Thoracic aorta (tissue), 2 donors: ENCODE data around the gene ZNF14. TPM values are rescaled to one million over a fixed set of nuclear protein-coding genes. Genes with fewer than 3 reads are reported as not detected.

Experiments
- ATAC-seq: fragments of 150-250 bp; one replicate; pipeline ENCODE4 v1.8.0; 2017; ENCODE audit warnings: low read depth; ENCODE audit not compliant: insufficient number of reproducible peaks, low FRiP score
- DNase-seq: peaks from one replicate; pipeline ENCODE4 v3.0.0-alpha.2; 2020; ENCODE audit warnings: low spot score
- H3K27ac ChIP-seq, 2 donors: fragments of 200-600 bp; sonication (generic); 1 replicate in 1 of 2; 2 replicates in 1 of 2; pipeline ENCODE4 v1.5.1; 2016; ENCODE audit warnings: mild to moderate bottlenecking in 2 of 2, moderate library complexity in 2 of 2
- H3K27me3 ChIP-seq: fragments of 200-600 bp; sonication (generic); replicated peaks from 2 replicates; pipeline ENCODE4 v1.6.0; 2016; ENCODE audit warnings: mild to moderate bottlenecking; ENCODE audit not compliant: insufficient read depth
- H3K36me3 ChIP-seq: fragments of 200-600 bp; sonication (generic); one replicate; pipeline ENCODE4 v1.5.1; 2016
- H3K4me1 ChIP-seq, 2 donors: fragments of 200-600 bp; sonication (generic); 1 replicate in 1 of 2; 2 replicates in 1 of 2; pipeline versions ENCODE4 v1.5.1 to v1.6.0; 2016; ENCODE audit warnings: low read depth in 2 of 2, mild to moderate bottlenecking in 1 of 2; ENCODE audit not compliant: control insufficient read depth in 1 of 2
- H3K4me3 ChIP-seq: fragments of 200-600 bp; sonication (generic); 2 replicates; pipeline ENCODE4 v1.5.1; 2016; ENCODE audit warnings: mild to moderate bottlenecking
- H3K9me3 ChIP-seq: fragments of 200-600 bp; sonication (generic); 2 replicates; pipeline ENCODE4 v1.5.1; 2016
- CTCF ChIP-seq: fragments of 200-600 bp; sonication (generic); IDR thresholded peaks from one replicate; pipeline ENCODE4 v1.5.1; 2019; ENCODE audit warnings: antibody characterized with exemption
- total RNA-seq, 2 donors: library from RNA; depleted of rRNA; stranded (reverse); fragments of >200 nt; gene quantifications; one replicate each; pipeline versions ENCODE4 v1.1.0 to v1.2.3, GENCODE V29; 2016

ZNF14 gene
- total RNA-seq, 2 donors from 2014 or later: 6.9 to 11.6 TPM

DNA sequence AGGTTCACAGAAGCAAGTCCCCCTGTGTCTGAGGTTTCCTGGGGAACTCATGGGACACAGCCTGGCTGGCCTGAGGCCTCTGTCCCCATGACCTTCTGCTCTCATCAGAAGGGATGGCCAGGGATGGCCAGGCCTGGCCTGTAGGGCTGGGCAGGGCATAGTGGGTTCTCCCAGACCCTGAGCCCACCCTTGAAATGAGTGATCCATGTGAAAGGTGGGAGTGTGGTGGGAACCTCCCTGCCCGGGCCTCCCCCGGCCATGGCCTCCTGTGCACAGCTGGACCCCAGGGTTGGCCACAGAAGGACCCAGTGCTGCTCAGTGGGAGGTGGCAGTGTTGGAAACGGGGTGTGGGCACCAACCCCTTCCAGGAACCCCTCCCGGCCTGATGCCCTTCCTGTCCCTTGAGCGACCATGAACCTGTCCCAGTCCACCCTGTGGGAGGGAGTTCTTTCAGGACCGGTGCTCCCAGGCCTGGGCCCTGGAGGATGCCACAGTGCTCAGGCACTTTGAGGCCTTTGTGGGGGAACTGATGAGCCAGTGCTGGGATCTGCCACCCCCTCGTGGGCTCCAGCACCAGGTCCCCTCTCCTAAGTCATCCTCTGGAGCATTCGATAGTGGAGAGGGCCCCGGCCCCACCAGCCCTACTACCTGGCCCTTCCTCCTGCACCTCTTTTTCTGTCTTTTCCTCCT lies 15.5 kb upstream of the ZNF14 start:
- Histone ChIP-seq H3K4me3 (no peak overlapping the region), H3K27ac (no peak overlapping the region), H3K4me1 (no peaks in the 10 kb centered on the region), H3K27me3 (no peaks in the 10 kb centered on the region), H3K36me3 (no peaks in the 10 kb centered on the region), H3K9me3 (no peaks in the 10 kb centered on the region)
- TF ChIP-seq CTCF: no peak
- no peak for ATAC-seq
- no peak for DNase-seq

DNA sequence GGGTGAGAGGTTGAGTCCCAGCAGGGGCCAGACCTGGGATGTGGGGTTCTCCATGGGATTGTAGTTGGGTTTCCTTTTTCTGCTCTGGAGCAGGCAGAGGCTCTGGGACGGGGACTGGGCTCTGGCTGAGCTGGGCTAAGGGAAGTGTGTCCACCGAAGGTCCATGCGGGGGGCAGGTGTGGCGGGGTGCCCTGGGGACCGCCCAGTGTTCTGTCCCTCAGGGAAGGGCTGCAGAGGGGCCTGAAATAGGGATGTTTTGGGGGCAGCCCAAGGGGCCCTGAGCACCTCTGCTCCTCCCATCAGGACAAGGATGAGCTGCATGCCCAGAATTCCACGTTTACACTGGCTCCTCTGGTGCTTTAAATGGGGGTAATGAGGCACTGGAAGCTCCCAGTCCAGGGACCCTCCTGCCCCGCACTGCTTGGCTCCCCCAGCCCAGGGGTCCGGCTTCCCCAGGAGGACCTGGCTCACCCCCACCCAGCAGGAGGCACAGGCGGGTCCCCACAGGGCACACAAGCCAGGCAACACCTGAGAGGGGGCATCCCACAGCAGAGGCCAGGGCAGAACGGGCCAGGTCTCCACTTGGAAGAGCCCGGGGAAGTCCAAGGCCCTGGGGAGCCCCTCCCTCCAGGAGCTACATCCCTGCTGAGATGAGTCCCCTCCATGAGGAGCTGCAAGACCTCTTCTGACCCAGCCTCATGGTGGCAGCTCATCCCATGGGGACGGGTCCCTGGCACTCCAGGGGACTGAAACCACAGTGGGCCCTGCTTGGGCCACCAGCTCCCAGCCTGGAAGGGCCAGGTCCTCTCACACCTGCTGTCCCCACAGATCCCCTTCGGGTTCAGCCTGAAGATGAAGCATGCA lies 14.7 kb upstream of the ZNF14 start:
- no peaks in the 10 kb centered on the region for H3K9me3 ChIP-seq
- TF ChIP-seq CTCF: no peak
- ATAC-seq: no peak
- no peaks in the 10 kb centered on the region for H3K4me1 ChIP-seq
- H3K36me3 ChIP-seq: no peaks in the 10 kb centered on the region
- H3K27ac ChIP-seq: no peak overlapping the region
- no peak overlapping the region for H3K4me3 ChIP-seq
- DNase-seq: no peak
- no peaks in the 10 kb centered on the region for H3K27me3 ChIP-seq

DNA sequence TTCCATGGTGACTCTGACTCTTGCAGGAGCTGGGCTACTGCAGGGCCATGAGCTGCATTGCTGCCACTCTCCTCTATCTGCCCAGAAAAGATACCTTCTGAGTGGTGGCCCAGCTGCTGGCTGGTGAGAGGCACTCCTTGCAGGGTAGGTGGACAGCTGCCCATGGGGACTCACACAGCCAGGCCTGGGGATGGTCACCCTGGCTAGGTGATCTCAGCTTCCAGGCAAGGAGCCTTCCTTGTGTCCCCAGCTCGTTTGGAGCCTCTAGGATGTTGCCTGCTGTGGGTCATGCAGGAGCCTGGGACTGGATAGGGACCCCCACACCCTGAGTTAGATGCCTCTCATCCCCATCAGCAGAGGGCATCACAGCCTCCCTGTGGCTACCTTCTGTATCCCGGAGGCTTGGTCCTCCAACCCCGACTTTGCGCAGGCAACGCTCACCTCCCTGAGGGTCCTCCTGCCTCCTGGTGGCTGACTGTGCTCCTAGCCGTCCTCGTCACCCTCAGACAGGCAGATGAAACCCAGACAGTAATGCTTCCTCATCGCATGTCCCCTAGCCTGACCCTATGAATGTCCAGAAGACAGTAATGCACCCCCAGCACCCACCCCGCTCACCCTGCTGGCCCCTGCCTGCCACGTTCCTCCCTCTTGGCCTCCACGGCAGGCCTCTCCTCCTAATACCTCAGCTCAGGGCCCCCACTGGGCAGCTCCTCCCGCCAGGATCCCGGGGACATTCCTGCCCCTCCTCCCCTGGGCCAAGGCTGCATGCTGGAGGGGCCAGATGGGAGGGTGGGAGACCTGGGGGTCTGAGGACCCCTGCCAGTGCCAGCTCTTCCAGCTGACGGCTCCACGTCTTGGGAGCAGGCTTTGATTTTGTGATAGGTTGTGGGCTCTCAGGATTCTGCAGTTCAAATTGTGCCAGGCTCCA lies 13.6 kb upstream of the ZNF14 start:
- TF ChIP-seq CTCF: no peak
- Histone ChIP-seq H3K27ac (no peak overlapping the region), H3K4me1 (no peaks in the 10 kb centered on the region), H3K27me3 (no peaks in the 10 kb centered on the region), H3K9me3 (no peaks in the 10 kb centered on the region), H3K36me3 (no peaks in the 10 kb centered on the region), H3K4me3 (no peak overlapping the region)
- DNase-seq: no peak
- no peak for ATAC-seq

DNA sequence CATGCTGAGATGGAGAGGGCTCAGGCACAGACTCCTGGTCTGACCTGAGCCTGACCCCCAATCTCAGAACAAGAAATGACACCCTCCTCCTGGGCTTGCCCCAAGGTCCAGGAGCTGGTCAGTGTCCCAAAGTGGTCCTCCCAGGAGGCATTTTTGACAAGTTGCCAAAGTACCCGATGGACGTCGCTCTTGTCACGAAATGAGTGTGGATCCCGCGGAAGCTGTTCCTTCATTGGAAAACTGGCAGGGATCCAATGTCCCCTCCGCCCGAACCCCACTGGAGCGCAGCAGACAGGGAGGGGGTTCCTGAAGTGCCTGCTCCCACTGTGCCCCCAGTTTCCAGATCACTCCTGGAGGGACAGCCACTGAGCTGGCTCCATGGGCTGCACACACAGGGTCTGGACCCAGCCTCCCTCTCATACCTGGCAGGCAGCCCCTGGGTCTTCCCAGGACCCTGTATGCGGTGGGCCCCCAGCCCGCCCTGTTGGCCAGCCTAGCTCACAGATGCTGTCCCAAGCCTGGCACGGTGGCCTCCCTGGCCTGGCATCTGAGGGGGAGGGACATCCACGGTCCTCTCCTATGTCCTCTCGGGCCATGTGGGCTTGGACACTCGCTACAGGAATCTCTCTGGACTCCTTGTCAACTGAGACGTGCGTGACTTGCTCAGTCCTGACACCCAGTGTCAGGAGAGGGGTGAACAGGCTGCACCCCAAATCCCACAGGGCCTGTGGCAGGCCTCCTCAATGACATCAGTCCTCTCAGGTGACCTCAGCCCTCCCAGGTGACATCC lies 12.8 kb upstream of the ZNF14 start:
- Histone ChIP-seq H3K27ac (no peak overlapping the region), H3K36me3 (no peaks in the 10 kb centered on the region), H3K4me1 (no peaks in the 10 kb centered on the region), H3K27me3 (no peaks in the 10 kb centered on the region), H3K9me3 (no peaks in the 10 kb centered on the region), H3K4me3 (no peak overlapping the region)
- no peak for TF ChIP-seq CTCF
- DNase-seq (no peak), ATAC-seq (no peak)
